Stimulated activated CD8-positive, alpha-beta memory T cell treated with anti-CD3 and anti-CD28 coated beads, Interleukin-15, amount 100 ng/mL, for 1 hour (primary cell): ENCODE measurements around the gene HEXIM1.
"Not testable (repeated sequence)": the region's sequence is repeated elsewhere in the genome, so short reads cannot be mapped to it uniquely, and the experiment has no call there.

ENCODE experiments used
- DNase-seq: peaks from one replicate; pipeline ENCODE4 v3.0.0-alpha.2; 2020; ENCODE audit warnings: low read depth

Gene HEXIM1

DNA sequence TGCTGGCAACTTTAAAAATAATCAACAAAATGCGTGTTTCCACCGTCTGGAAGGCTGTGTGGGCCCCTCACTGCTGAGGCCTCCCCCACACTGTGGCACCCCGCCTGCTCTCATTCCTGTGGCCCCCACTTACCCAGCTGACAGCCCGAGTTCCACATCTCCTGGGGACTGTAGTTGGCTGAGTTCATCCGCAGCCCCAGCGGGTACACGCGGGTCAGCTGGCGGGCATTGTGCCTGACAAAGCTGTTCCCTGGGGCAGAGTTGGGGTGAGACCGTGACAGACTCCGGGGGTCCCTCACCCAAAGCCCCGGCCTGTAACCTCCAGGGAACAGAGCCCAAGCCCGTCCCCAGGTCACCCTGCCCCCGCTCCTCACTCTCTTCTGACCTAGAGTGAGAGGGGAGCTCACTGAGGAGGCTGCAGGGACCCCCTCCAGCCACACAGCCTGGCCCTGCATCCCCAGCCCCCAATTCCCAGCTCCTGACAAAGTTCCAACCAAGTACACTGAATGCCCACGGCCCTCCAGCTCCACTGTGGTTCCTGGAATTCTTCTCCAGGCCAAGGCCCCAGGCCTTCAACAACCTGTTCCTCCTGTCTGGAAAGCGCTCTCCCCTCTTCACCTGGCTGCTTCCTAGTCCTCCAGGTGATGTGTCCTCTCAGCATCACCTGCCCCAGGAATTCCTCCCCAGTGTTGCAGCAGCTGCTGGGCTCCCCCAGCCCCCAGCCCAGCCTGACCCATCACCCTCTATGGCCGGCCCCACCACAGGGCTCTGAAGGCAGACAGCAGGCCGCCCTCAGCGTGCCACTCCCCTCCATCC, 34.0 kb upstream of the HEXIM1 start:
- DNase-seq: no peak

DNA sequence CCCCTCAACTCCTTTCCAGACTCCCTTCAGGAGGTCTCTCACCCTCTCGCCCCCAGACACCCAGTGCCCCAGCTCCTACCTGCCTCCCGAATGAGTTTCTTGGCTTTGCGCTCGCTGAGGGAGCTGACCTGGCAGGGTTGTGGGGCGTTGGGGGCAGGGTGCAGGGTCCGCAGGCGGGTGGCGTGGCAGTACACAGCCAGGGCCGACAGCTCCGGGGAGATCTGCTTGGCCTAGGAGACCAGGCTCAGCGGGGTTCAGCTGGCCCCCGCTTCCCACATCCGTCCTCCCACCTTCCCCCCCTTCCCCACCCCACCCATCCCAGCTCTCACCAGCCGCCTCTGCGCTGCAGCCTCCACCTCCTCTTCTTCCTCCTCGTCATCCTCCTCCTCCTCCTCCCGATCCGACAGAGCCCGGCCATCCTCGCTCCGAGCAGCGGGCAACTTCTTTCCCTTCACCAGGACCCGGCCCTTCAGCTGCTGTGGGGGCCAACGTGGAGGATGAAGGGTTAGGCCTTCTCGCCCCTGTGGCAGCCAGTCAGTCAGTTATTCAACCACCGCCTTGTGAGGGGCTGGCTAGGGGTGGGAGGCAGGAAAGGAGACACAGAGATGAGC, 33.2 kb upstream of the HEXIM1 start:
- DNase-seq: no peak

DNA sequence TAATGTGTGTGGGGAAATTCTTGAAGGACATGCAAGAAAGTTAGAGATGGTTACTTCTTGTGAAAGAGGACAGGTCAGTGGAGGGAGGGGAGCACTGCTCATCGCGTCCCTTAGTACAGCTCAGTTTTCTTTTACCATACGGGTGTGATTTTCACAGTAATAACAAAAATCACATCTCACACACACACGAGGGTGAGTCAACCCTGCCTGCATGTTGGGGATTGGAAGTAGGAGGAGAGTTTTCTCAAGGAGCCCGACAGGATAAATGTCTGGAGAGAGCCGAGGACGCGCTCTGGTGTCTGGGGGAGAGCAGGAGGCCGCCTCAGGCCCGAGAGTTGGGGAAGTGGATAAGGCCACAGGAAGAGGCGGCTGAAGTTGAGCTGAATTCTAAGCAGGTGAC, 32.4 kb upstream of the HEXIM1 start:
- no peak for DNase-seq

DNA sequence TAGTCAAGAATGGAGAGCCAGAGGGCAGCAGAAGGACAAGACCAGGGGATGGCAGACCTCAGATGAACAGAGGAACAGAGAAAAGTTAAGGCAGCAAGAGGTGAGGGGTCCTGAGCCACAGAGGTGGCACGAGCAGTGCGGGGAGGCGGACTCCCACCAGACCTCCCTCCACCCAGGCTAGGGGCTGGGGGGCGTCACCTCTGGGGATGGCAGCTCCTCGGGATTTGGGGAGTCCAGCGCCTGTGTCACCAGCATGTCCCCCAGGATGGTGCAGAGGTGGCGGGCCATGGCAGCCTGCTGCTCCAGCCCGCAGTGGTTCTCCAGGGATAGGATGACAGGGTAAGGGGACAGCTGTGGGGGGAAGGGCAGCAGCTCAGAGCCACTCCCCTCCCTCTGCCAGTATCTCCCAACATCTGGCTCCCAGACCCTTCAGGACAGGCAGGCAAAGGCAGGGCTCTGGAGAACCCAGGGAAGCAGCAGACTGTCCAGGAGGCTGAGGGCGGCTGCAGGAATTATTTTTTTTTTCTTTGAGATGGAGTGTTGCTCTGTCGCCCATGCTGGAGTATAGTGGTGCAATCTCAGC, 31.8 kb upstream of the HEXIM1 start:
- DNase-seq: no peak

DNA sequence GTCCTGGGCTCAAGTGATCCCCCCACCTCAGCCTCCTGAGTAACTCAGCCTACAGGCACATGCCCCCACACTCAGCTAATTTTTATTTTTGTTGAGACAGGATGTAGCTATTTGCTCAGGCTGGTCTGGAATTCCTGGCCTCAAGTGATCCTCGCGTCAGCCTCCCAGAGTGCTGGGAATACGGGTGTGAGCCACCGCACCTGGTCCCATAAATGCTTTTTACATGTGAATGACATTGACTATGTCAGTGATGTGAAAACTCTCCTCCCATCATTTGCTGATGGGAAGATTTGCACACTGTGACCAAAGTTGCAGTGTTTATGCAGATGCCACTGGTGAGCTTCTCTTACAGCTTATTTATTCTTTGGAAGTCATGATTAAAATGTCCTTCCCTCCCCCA, 30.9 kb upstream of the HEXIM1 start:
- DNase-seq: no peak

DNA sequence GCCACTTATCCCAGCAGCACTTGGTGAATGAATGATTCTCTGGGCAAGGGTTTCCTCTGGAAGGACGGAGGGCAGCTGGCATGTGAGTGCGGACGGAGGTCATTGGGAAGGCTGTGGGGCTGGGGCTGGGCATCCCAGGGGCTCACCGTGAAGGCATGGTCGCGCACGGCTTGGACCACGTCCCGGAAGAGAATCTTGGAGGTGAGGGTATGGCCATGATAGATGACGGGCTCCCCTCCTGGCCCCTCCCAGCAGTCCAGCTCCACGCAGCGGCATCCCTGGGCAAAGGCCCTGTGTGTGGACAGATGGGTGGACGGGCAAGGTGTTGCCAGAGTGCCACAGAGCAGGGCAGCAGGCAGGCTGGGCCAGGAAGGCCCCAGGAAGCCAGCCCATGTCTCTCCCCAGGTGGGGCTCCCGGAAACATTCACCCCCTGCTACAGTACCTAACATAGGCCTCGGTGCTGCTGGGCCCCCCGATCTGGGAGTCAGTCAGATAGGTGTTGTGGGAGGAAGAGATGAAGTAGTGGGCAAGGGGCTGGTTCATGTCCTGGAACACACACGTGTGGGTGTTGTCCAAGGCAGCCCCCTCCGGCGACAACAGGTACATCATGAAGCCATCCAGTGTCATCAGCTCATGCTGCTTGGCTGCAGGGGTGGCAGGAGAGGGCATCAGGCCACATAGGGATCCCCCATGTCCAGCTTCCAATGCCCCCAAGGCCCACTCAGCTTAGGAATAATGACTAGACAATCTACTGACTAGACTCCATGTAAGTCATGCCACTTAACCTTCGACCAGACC, 30.2 kb upstream of the HEXIM1 start:
- no peak for DNase-seq

DNA sequence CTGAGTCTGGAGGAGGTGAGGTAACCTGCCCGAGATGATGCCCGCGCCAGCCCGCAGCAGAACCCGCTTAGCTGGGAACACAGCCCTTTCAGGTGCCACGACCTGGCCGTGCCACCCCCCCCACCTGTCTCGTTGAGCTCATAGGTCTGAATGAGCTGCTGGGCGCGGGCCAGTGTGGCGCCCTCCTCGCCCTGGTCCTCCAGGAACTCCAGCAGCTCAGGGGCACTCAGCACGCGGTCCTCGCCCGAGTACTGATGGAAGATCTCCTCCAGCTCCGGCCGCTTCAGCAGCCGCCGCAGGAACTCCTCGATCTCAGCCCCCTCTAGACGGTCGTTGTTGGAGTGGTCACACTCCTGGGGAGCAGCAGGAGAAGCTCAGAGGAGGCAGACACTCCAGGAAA, 29.6 kb upstream of the HEXIM1 start:
- no peak for DNase-seq

DNA sequence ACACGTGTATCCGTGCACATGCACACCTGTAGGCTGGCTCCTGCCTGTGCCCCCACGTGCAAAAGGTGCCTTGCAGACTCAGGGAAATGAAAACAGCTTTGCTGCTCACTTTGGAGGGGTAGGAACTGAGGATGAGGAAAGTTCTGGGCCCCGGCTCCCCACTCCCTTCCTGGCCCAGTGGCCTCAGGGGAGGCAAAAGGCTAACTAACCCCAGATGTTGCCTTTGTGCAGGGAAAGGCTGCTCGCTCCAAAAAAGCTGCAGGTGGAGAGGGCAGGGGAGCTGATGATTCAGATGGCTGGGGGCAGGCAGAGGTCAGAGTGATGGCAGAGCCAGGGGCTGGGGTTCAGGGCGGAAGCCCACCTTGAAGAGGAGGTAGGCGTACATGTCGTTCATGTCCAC, 28.3 kb upstream of the HEXIM1 start:
- DNase-seq: no peak

DNA sequence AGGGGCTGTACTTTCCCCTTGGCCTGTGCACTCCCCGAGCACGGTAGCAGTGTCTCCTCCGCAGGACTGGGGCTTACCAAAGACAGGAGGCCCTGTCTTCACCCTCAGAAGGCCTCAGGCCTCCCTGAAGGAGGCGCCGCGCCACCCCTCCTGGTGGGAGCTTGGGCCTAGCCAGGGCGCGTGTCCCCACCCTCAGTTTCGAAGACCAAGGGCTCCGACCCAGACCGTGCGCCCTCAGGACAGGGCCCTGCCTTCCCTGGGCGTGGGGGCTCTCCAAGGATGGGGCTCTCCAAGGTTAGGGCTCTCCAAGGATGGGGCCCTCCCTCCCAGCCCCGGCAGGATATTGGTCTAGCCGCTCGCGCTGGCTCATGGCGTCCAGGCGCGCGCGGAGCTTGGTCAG, 27.7 kb upstream of the HEXIM1 start:
- no peak for DNase-seq

DNA sequence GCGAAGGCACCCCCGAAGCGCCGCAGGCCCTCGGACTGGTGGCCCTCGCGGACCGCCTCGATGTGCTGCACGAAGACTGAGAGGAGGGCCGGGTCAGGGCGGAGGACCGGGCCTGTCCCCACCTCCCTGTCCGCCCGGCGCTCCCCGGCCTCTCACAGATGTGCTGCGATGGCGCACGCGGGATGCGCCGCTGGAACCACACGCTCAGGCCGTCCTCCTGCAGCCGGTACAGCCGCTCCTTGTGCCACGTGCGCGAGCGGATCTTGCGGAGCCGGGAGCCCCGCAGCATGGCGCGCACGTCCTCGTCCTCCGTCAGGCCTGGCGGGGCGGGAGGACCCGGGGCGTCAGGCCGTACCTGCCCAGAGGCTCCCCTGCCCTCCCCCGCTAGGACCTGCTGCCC, 27.2 kb upstream of the HEXIM1 start:
- DNase-seq: no peak

DNA sequence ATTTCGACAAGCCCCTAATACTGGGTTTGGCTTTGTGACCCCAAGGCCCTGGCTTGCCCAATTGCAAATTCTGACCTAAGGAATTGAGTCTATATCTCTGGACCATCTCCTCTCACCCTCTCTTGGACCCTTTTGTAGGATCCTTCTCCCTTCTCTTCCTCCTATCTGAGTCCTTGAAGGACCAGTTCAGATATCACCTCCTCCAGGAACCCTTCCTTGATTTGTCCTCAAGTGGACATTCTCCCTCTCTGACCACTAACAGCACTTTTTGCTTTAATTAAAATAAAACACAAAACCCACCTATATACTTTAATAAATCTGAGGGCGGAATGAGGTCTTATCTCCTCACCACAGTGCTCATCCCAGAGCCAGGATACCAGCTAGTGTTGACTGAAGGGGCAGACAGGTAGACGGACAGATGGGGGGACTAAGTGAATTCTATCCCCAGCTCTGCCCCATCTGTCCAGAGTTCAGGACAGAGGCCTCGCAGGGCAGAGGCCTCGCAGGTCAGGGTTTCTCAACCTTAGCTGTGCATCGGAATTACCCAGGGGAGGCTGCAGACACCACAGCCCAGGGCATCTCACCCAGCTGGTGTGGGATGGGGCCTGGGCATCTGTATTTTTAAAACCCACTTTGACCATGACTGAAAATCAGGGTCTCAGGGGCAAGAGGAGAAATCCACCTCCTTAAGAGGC, 25.1 kb upstream of the HEXIM1 start:
- no peak for DNase-seq

DNA sequence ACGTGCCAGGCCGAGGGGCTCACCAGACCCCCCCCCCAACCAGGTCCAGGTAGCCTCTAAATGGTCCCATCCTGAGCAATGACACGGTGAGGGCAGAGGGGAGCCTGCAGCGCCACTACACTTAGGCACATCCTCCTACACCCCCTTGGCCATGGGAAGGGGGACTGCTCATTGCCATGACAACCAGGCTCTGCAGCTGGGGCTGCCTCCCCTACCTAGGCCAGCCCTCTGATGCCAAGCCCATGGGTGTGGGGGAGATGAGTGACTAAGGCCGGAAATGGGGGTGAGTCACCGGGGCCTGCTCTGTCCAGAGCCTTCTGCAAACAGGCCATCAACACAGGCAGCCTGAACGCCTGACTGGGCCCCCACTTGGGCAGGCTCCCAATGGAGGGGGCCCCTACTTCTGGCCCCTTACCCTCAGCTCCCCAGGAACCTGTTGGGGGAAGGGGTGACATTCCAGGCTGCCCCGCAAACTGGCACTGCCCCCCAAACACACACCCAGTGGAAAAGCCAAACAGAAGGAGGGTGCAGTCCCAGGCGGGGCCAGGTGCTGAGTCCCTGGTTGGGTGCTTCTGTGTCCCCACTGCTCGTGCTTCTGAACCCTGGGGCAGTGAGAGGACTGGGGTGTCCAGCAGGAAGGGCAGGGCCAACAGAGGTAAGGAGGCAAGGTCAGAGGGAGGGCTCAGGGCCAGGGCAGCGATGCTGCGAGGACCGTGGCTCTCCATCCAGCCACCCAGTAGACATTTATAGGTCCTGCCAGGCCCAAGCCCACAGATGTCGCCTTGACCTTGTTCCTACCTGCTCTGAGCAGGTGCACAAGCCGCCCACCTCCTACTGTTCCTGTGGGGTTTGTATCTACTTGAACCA, 24.1 kb upstream of the HEXIM1 start:
- DNase-seq: no peak

DNA sequence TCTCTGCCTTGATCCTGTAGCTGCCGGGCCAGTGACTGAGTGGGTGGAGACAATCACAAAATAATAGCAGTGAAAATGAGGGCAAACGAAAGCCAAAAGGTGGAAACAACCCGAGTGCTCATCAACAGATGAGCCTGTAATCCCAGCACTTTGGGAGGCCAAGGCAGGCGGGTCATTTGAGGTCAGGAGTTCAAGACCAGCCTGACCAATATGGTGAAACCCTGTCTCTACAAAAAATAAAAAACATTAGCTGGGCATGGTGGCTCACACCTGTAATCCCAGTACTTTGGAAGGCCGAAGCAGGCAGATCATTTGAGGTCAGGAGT, 23.5 kb upstream of the HEXIM1 start:
- DNase-seq: not testable (repeated sequence)

DNA sequence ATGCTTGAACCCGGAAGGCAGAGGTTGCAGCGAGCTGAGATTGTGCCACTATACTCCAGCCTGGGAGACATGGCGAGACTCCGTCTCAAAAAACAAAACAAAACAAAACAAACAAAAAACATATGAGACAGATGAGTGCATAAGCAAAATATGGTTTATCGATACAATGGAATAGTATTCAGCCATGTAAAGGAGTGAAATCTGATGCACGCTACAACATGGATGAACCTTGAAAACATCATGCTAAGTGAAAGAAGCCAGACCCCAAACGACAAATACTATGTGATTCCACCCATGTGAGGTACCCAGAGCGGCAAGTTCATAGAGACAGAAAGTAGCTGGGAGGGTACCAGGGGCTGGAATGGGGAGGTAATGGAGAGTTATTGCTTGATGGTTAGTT, 22.8 kb upstream of the HEXIM1 start:
- no peak for DNase-seq

DNA sequence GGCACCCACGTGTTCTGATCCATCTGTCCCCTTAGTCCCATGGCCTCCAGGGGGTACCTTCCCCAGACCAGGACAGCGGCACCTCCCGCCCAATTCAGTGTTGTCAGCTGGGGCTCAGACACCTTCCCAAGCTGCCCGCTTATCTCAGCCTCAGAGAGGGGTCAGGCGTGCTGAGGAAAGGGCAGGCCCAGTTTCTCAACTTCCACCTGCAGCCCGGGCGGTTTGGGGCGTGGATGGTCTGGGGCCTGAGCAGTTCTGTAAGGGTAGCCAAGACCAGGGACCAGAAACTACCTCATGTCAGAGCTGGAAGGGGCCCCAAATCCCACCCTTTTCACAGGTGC, 21.1 kb upstream of the HEXIM1 start:
- no peak for DNase-seq

DNA sequence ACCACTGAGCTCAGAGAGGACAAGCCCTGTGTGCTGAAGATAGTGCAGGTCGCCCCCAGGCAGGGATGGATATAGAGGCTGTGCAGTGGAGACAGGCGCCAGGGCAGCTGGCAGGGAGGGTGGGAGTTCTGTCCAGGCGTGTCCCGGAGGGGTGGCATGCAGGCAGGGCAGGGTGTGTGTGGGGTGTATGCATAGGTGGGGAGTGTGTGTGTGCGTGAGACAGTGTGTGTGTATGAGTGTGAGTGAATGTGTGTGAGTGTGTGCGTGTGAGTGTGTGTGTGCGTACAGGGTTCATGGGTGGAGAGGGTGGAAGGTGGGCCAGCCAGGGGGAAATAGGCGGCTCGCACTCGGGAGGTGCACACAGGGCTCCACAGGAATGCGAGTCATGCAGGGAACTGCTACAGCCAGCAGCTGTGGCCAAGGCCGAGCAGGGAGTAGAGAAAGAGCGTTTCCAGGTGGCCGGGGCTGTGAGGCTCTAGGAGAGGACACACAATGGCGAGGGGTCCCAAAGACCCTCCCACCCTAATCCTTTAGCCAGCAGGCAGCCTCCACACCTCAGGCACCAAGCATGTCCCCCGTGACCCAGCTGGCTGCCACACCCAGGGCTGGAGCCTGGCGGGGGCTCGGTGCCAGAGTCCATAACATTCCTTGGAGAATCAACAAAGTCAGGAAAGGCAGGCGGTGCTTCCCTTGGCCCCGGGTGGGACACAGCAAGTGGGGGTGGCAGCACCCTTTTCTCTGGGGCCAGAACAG, 20.6 kb upstream of the HEXIM1 start:
- DNase-seq: no peak

DNA sequence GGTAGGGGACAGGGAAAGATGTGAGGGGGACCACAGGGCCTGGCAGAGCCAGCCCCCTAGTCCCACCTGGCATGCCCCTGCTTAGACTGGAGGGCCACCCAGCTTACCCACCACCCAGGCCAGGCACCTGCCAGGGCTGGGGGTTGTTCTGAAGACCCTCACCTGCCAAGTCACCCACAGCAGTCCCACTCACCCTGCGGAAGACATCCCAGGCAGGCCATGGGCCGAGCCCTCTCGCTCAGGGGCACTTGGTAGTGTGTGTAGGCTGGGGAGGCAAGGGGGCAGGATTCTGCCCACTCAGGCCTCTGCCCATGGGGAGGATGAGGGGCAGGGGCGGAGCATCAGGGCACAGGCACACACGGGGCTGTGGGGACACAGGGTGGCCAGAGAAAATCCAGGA, 19.9 kb upstream of the HEXIM1 start:
- no peak for DNase-seq

DNA sequence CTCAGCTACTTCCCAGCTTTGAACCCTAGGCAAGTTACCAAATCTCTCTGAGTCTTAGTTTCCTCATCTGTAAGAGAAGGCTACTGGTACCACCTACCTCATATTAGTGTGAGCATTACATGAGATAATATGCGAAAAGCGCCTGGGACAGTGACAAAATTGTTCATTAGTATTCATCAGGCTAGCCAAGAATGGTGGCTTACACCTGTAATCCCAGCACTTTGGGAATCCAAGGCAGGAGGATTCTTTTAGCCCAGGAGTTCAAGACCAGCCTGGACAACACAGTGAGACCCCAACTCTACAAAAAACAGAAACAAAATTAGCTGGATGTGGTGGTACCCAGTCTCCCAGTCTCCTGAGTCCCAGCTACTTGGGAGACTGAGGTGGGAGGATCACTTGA, 19.3 kb upstream of the HEXIM1 start:
- DNase-seq: no peak

DNA sequence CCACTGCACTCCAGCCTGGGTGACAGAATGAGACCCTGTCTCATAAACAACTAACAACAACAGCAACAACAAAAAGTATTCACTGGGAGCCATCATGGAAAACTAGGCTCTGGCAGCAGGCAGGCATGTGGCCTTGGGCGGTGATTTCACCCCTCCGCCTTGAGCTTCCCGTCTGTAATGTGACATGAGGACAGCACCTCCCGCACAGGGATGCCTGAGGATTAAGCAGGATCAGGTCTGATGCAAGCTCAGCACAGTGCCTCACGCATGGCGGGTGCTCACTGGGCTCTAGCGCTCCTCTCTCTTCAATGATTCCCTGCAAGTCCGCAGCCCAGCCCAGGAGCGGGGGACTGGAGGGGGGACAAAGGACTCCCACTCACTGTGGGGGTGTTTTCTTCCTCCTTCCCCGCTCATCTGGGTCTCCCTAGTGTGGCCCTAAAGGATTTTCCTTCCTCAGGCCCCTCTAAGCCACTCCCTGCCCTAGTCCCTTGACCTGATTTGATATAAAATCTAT, 18.8 kb upstream of the HEXIM1 start:
- DNase-seq: no peak

DNA sequence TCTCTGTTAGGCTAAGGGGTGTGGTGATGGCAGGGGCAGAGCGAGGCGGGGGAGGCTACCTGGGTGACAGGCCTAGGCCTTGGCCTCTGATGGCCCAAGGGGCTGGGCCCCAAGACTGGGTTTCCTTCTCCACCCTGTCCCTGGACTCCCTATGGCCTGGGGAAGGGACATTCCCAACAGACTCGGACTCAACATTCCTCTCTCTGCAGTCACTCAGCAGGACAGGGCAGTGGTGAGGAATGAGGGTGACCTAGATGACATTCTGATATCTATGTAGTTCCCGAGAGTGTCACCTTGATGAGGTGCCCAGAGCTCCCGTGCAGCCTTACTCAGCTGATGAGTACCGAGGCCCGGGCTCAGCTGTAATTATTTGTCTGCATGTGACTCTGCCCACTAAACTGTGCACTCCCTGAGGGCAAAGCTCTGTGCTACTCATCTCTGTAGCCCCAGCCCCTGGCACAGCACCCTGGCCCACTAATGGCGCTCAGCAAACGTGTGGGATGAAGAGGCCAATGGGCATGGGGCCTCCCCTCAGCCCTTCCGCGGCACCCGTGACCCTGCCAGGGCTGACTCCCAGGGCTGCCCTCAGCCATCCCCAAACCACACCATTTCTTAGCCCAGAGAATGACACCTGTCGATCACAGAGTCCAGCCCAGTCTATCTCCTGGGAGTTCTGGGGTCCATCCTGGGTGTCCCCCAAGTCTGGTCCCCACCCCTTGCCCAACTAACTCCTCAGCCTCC, 18.2 kb upstream of the HEXIM1 start:
- no peak for DNase-seq
